OCI-LY3 (cell line): ENCODE results near the gene IDH1.

ENCODE experiments used
- EZH2phosphoT487 ChIP-seq: fragments of 200-600 bp; shearing (Covaris generic); IDR thresholded peaks from 2 replicates; pipeline ENCODE4 v1.6.1; 2018; ENCODE audit warnings: antibody characterized with exemption, mixed run types, low read depth
- TF ChIP-seq, protein P1 (sequence below): fragments of 200-600, 300-600 bp; sonication (generic); IDR thresholded peaks from 2 replicates; pipeline ENCODE4 v1.5.1; 2014; ENCODE audit warnings: antibody characterized with exemption, low read length, low read depth

DNA sequence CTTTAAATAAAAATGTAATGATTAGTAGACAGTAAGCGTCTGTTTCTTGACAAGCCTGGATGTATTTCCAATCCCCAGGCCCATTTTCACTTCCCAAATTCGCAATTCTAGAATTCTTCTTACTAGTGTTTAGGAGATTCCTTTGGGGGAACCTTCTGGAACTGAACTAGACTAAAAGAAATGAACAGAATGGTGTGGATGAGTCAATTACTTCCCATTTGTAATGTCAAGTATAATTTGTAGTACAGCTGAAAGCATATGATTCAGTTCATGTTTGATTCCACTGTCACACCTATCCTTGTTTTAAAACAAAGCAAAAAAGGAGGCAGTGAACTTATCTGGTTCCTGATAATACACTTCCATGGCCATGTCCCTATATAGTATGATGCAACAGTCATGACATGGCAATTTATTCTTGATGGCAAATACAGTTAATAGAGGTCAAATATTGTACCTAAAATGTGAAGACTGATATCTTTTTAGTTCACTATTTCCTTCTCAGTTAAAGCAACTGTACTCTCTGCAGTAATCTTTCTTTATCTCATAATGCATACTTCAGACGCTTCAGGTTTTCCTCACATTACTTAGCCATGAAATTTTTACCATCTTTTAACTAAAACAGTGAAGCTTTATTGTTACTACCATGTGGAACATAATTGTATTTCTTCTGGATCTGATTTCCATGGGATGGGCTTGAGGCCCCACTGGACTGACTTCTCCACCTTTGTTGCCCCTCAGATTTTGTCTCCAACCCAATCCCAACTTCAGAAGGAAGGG lies 2.0 kb downstream of the IDH1 start:
- TF ChIP-seq, protein P1, sequence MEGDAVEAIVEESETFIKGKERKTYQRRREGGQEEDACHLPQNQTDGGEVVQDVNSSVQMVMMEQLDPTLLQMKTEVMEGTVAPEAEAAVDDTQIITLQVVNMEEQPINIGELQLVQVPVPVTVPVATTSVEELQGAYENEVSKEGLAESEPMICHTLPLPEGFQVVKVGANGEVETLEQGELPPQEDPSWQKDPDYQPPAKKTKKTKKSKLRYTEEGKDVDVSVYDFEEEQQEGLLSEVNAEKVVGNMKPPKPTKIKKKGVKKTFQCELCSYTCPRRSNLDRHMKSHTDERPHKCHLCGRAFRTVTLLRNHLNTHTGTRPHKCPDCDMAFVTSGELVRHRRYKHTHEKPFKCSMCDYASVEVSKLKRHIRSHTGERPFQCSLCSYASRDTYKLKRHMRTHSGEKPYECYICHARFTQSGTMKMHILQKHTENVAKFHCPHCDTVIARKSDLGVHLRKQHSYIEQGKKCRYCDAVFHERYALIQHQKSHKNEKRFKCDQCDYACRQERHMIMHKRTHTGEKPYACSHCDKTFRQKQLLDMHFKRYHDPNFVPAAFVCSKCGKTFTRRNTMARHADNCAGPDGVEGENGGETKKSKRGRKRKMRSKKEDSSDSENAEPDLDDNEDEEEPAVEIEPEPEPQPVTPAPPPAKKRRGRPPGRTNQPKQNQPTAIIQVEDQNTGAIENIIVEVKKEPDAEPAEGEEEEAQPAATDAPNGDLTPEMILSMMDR: no peak
- TF ChIP-seq EZH2phosphoT487: no peak
